CD8-positive, alpha-beta memory T cell (primary cell): Measurements from ENCODE around the gene DHPS. TPM values are rescaled to one million over a fixed set of nuclear protein-coding genes. Genes with fewer than 3 reads are reported as not detected.
A peak's percentile ranks its signal among the peaks of the same experiment; 100 is the strongest.
"Not testable (repeated sequence)": the region's sequence is repeated elsewhere in the genome, so short reads cannot be mapped to it uniquely, and the experiment has no call there.

Experiments used
- CTCF ChIA-PET: fragments of 350-600 bp; sonication (Branson Sonifier 250); formaldehyde crosslinking; loops from one replicate; lab custom pipeline; 2021; ENCODE audit warnings: antibody characterized with exemption; lab: Charles Lee
- POLR2A ChIA-PET: fragments of 350-600 bp; sonication (Branson Sonifier 250); formaldehyde crosslinking; loops from one replicate; lab custom pipeline; 2021; ENCODE audit warnings: antibody characterized with exemption; lab: Charles Lee
- DNase-seq, 5 donors: peaks; one replicate each; pipeline versions ENCODE4 v3.0.0 to v3.0.0-alpha.2; 2020 to 2022; ENCODE audit warnings: mixed read lengths in 1 of 5
- H3K27ac ChIP-seq: one replicate; pipeline ENCODE4 v1.7.0; 2013; ENCODE audit warnings: low read depth, mild to moderate bottlenecking, low read length, moderate library complexity
- H3K27me3 ChIP-seq: 2 replicates; pipeline ENCODE4 v1.7.0; 2013; ENCODE audit warnings: low read length, mild to moderate bottlenecking; ENCODE audit not compliant: insufficient read depth, poor library complexity, severe bottlenecking
- H3K36me3 ChIP-seq: 2 replicates; pipeline ENCODE4 v1.7.0; 2013; ENCODE audit warnings: mild to moderate bottlenecking, low read length, moderate library complexity; ENCODE audit not compliant: insufficient read depth
- H3K4me1 ChIP-seq: 2 replicates; pipeline ENCODE4 v1.7.0; 2013; ENCODE audit warnings: mild to moderate bottlenecking, low read length, moderate library complexity; ENCODE audit not compliant: insufficient read depth
- H3K4me3 ChIP-seq: 2 replicates; pipeline ENCODE4 v1.7.0; 2013; ENCODE audit warnings: mild to moderate bottlenecking, low read length
- H3K9me3 ChIP-seq: 2 replicates; pipeline ENCODE4 v1.7.0; 2013; ENCODE audit warnings: mild to moderate bottlenecking, low read length
- H3K27ac Mint-ChIP-seq, 8 donors: one replicate each; pipeline ENCODE4 v1.8.0; 2020 to 2021; ENCODE audit warnings: mixed read lengths in 8 of 8, mild to moderate bottlenecking in 6 of 8, inconsistent platforms in 3 of 8, moderate library complexity in 3 of 8
- H3K27me3 Mint-ChIP-seq, 2 donors: one replicate each; pipeline ENCODE4 v1.8.0; 2020 to 2021; ENCODE audit warnings: mixed read lengths in 2 of 2, mild to moderate bottlenecking in 1 of 2, moderate library complexity in 1 of 2
- H3K36me3 Mint-ChIP-seq, 3 donors: one replicate each; pipeline ENCODE4 v1.8.0; 2020 to 2021; ENCODE audit warnings: mixed read lengths in 3 of 3, inconsistent platforms in 1 of 3, mild to moderate bottlenecking in 1 of 3
- H3K4me1 Mint-ChIP-seq, 3 donors: one replicate each; pipeline ENCODE4 v1.8.0; 2020 to 2021; ENCODE audit warnings: mixed read lengths in 3 of 3, inconsistent platforms in 1 of 3, mild to moderate bottlenecking in 1 of 3
- H3K4me3 Mint-ChIP-seq, 7 donors: one replicate each; pipeline ENCODE4 v1.8.0; 2020 to 2021; ENCODE audit warnings: mixed read lengths in 7 of 7, mild to moderate bottlenecking in 6 of 7, moderate library complexity in 4 of 7, inconsistent platforms in 2 of 7
- H3K9me3 Mint-ChIP-seq, 5 donors: one replicate each; pipeline ENCODE4 v1.8.0; 2020 to 2022; ENCODE audit warnings: mixed read lengths in 5 of 5, mild to moderate bottlenecking in 3 of 5, moderate library complexity in 2 of 5, inconsistent platforms in 1 of 5
- polyA plus RNA-seq: library from polyadenylated mRNA; unstranded; fragments of 300-500 nt; fragmentation: Illumina TruSeq; gene quantifications from one replicate; pipeline ENCODE4 v1.2.3, GENCODE V29; 2021
- total RNA-seq, 2 experiments: library from RNA; stranded (reverse); gene quantifications; one replicate each; pipeline ENCODE4 v1.2.3, GENCODE V29; 2021

The DHPS gene
- total and polyA plus RNA-seq, 3 experiments from 2014 or later: 91.8 to 116 (median 113) TPM

- peaks cover 0 to 4% of the 10 kb centered on the region in 2 donors for H3K27me3 Mint-ChIP-seq
- H3K4me1 ChIP-seq: no peaks in the 10 kb centered on the region
- no peak overlapping the region for H3K27ac ChIP-seq
- no peaks in the 10 kb centered on the region for H3K9me3 ChIP-seq
- ChIA-PET CTCF (interaction anchor here (0.8 to 1.5 kb wide), 6 partner anchors 9 to 75 kb away, joined by 3 to 6 read pairs (median 4); partner anchors contain the start of gene FBXW9), POLR2A (no interaction called here)
- H3K9me3 Mint-ChIP-seq: no peaks in the 10 kb centered on the region
- H3K27me3 ChIP-seq: no peaks in the 10 kb centered on the region
- peaks cover 5 to 10% (median 5%) of the 10 kb centered on the region in 3 donors for H3K36me3 Mint-ChIP-seq
- H3K36me3 ChIP-seq: no peaks in the 10 kb centered on the region
- peak overlapping the region in 2 of 7 donors; percentile 55 to 60 for H3K4me3 Mint-ChIP-seq
- H3K4me1 Mint-ChIP-seq: peaks cover 8 to 11% (median 10%) of the 10 kb centered on the region in 3 donors
- no peak overlapping the region for H3K4me3 ChIP-seq
- H3K27ac Mint-ChIP-seq: peak overlapping the region in 1 of 8 donors; percentile 65
- DNase-seq: no peak
Measured at GRCh38 chr19:12685831-12686230, 4.2 kb upstream of the DHPS start.

GRCh38 chr19:12680034-12680433 is 1.6 kb downstream of the DHPS start:
- ChIA-PET POLR2A (interaction anchor here (1.1 kb wide), 1 partner anchor 13 kb away, joined by 3 read pairs; the partner anchor contains the start of genes MAN2B1 and WDR83), CTCF (interaction anchor here (0.5 to 5.3 kb wide), 7 partner anchors 8 to 116 kb away, joined by 3 to 32 read pairs (median 3); partner anchors contain the start of genes FBXW9, MAN2B1 and WDR83)
- Histone ChIP-seq H3K9me3 (no peaks in the 10 kb centered on the region), H3K4me1 (peaks cover 16% of the 10 kb centered on the region), H3K27ac (no peak overlapping the region), H3K36me3 (peaks cover 46% of the 10 kb centered on the region), H3K27me3 (no peaks in the 10 kb centered on the region), H3K4me3 (no peak overlapping the region)
- Mint-ChIP-seq H3K9me3 (no peaks in the 10 kb centered on the region), H3K27ac (peak overlapping the region in 4 of 8 donors; percentile 17 to 50 (median 42)), H3K4me1 (peaks cover 18 to 37% (median 26%) of the 10 kb centered on the region in 3 donors), H3K27me3 (peaks cover 0 to 4% of the 10 kb centered on the region in 2 donors), H3K4me3 (peak overlapping the region; percentile 34 to 73 (median 63)), H3K36me3 (peaks cover 5 to 56% (median 17%) of the 10 kb centered on the region in 3 donors)
- DNase-seq: no peak

GRCh38 chr19:12678039-12678438 is 3.6 kb downstream of the DHPS start:
- H3K9me3 Mint-ChIP-seq, H3K4me3 Mint-ChIP-seq, DNase-seq, H3K27ac Mint-ChIP-seq, H3K9me3 ChIP-seq, H3K27ac ChIP-seq, H3K27me3 ChIP-seq, POLR2A ChIA-PET, H3K27me3 Mint-ChIP-seq, H3K4me3 ChIP-seq: not testable (repeated sequence)
- CTCF ChIA-PET: interaction anchor here (0.8 to 5.3 kb wide), 10 partner anchors 8 to 170 kb away, joined by 3 to 32 read pairs (median 6); partner anchors contain the start of genes MAN2B1 and WDR83
- Mint-ChIP-seq H3K36me3 (peaks cover 5 to 73% (median 20%) of the 10 kb centered on the region in 3 donors), H3K4me1 (peaks cover 18 to 39% (median 25%) of the 10 kb centered on the region in 3 donors)
- Histone ChIP-seq H3K4me1 (peaks cover 16% of the 10 kb centered on the region), H3K36me3 (peaks cover 55% of the 10 kb centered on the region)

- H3K27me3 Mint-ChIP-seq: peaks cover 0 to 4% of the 10 kb centered on the region in 2 donors
- Histone ChIP-seq H3K4me3 (no peak overlapping the region), H3K27ac (no peak overlapping the region), H3K9me3 (no peaks in the 10 kb centered on the region), H3K4me1 (peaks cover 17% of the 10 kb centered on the region), H3K27me3 (no peaks in the 10 kb centered on the region), H3K36me3 (peaks cover 55% of the 10 kb centered on the region)
- no peak overlapping the region for H3K4me3 Mint-ChIP-seq
- peaks cover 8 to 81% (median 22%) of the 10 kb centered on the region in 3 donors for H3K36me3 Mint-ChIP-seq
- DNase-seq: no peak
- no peaks in the 10 kb centered on the region for H3K9me3 Mint-ChIP-seq
- ChIA-PET POLR2A (no interaction called here), CTCF (interaction anchor here (0.7 to 5.3 kb wide), 18 partner anchors 9 to 214 kb away, joined by 3 to 32 read pairs (median 4); partner anchors contain the start of genes GCDH, MAN2B1 and WDR83)
- peaks cover 21 to 43% (median 29%) of the 10 kb centered on the region in 3 donors for H3K4me1 Mint-ChIP-seq
- peak overlapping the region in 6 of 8 donors; percentile 43 to 89 (median 66) for H3K27ac Mint-ChIP-seq
Measured at GRCh38 chr19:12676928-12677327, 4.8 kb downstream of the DHPS start.

DNA sequence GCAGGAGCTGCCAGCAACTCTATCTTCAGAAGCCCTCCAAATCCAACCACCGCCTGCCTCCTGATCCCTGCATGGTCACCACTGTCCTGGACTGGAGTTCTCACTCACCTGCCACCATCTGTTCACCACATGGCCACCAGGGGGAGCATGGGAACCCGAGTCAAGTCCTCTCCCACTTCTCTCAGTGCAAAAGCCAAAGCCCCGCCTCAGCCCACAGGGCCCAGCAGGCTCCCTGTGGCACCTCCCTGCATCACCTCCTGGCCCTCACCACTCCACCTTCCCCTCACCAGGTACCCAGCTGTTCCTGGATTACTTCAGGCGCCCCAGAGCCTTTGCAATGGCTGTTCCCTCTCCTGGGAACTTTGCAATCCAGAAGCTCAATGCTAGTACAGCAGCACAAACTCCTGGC is 5.3 kb downstream of the DHPS start:
- peak; percentile 62 to 87 (median 73) for DNase-seq
- no peak overlapping the region for H3K27ac ChIP-seq
- Mint-ChIP-seq H3K27me3 (peaks cover 0 to 2% of the 10 kb centered on the region in 2 donors), H3K4me1 (peaks cover 21 to 40% (median 30%) of the 10 kb centered on the region in 3 donors), H3K27ac (peak overlapping the region in 7 of 8 donors; percentile 43 to 89 (median 64)), H3K36me3 (peaks cover 9 to 79% (median 22%) of the 10 kb centered on the region in 3 donors), H3K9me3 (no peaks in the 10 kb centered on the region), H3K4me3 (peak overlapping the region in 3 of 7 donors; percentile 16 to 90 (median 59))
- ChIA-PET CTCF (interaction anchor here (0.7 to 5.3 kb wide), 19 partner anchors 10 to 214 kb away, joined by 3 to 32 read pairs (median 3); partner anchors contain the start of genes GCDH, MAN2B1 and WDR83), POLR2A (no interaction called here)
- H3K4me1 ChIP-seq: peaks cover 19% of the 10 kb centered on the region
- H3K27me3 ChIP-seq: no peaks in the 10 kb centered on the region
- H3K36me3 ChIP-seq: peaks cover 55% of the 10 kb centered on the region
- H3K9me3 ChIP-seq: no peaks in the 10 kb centered on the region
- no peak overlapping the region for H3K4me3 ChIP-seq

DNA sequence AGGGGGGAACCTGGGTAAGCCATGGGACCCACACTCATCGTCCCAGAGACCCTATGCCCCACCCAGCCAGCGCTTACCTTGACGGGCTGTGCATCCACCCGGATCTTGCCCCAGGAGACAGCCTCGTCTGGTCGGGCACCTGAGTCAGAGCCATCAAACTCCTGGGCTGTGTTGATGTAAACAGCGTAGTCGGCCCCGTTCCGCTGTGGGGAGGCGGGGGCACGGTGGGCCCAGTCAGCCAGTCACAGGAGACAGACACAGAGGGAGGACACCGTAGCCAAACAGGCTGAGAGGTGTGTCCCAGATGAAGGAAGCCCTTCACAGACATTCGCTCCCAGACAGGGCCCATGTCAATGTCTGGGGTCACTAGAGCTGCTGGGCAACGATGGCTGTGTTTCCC is 5.7 kb downstream of the DHPS start:
- POLR2A ChIA-PET: no interaction called here

DNA sequence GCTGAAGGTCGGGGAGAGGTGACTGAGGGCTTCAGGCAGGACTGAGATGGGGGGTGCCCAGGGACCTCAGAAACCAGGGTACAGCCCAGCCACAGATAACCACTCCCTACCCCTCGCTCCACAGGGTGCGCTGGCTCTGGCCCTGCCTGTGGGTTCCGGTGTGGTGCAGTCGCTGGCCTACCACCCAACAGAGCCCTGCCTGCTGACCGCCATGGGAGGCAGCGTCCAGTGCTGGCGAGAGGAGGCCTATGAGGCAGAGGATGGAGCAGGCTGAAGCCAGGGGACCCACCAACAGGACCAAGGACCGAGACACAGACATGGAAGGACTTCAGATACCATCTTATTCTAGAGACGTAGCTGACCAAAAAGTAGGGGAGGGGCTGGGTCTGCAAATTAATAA is 6.3 kb downstream of the DHPS start:
- POLR2A ChIA-PET: no interaction called here
- no peak overlapping the region for H3K4me3 Mint-ChIP-seq

More for the DNA sequence above, 5.7 kb downstream of the DHPS start:
- Mint-ChIP-seq H3K4me1 (peaks cover 17 to 35% (median 26%) of the 10 kb centered on the region in 3 donors), H3K4me3 (peak overlapping the region in 1 of 7 donors; percentile 90), H3K27ac (peak overlapping the region in 4 of 8 donors; percentile 40 to 89 (median 51)), H3K27me3 (no peaks in the 10 kb centered on the region), H3K9me3 (no peaks in the 10 kb centered on the region), H3K36me3 (peaks cover 5 to 74% (median 18%) of the 10 kb centered on the region in 3 donors)
- DNase-seq: no peak
- CTCF ChIA-PET: interaction anchor here (1.0 to 5.3 kb wide), 11 partner anchors 10 to 215 kb away, joined by 3 to 32 read pairs (median 3); partner anchors contain the start of genes GCDH, MAN2B1 and WDR83
- H3K36me3 ChIP-seq: peaks cover 55% of the 10 kb centered on the region
- H3K9me3 ChIP-seq: no peaks in the 10 kb centered on the region
- H3K4me1 ChIP-seq: peaks cover 19% of the 10 kb centered on the region
- H3K4me3 ChIP-seq: no peak overlapping the region
- H3K27me3 ChIP-seq: no peaks in the 10 kb centered on the region
- H3K27ac ChIP-seq: no peak overlapping the region

More for the DNA sequence above, 6.3 kb downstream of the DHPS start:
- Histone ChIP-seq H3K36me3 (peaks cover 55% of the 10 kb centered on the region), H3K4me3 (no peak overlapping the region), H3K9me3 (no peaks in the 10 kb centered on the region), H3K4me1 (peaks cover 22% of the 10 kb centered on the region), H3K27ac (no peak overlapping the region), H3K27me3 (no peaks in the 10 kb centered on the region)
- H3K27me3 Mint-ChIP-seq: no peaks in the 10 kb centered on the region
- CTCF ChIA-PET: interaction anchor here (1.2 to 2.1 kb wide), 4 partner anchors 108 to 215 kb away, joined by 3 to 6 read pairs (median 5); partner anchors contain the start of gene GCDH
- no peak overlapping the region for H3K27ac Mint-ChIP-seq
- H3K4me1 Mint-ChIP-seq: peaks cover 20 to 38% (median 27%) of the 10 kb centered on the region in 3 donors
- no peaks in the 10 kb centered on the region for H3K9me3 Mint-ChIP-seq
- H3K36me3 Mint-ChIP-seq: peaks cover 4 to 73% (median 18%) of the 10 kb centered on the region in 3 donors
- DNase-seq: no peak
